Erythroblast (primary cell): Measurements from ENCODE around the gene CDADC1.
A peak's percentile ranks its signal among the peaks of the same experiment; 100 is the strongest.

Source experiments
- GATA1 ChIP-seq: IDR thresholded peaks from 2 replicates; pipeline ENCODE4 v1.6.1; 2011; ENCODE audit warnings: low read depth, mild to moderate bottlenecking, control low read depth, low read length, moderate library complexity
- POLR2A ChIP-seq: IDR thresholded peaks from 2 replicates; pipeline ENCODE4 v1.6.1; 2011; ENCODE audit warnings: mild to moderate bottlenecking, low read length

GRCh38 chr13:49247643-49248621 is at the start of gene CDADC1:
- TF ChIP-seq POLR2A (peak; percentile 96), GATA1 (no peak)
